ENCODE data around the gene MALSU1. TPM values are rescaled to one million over a fixed set of nuclear protein-coding genes. Genes with fewer than 3 reads are reported as not detected.

Gene MALSU1
- total RNA-seq: 10 to 100 TPM; 23.4 to 31.8 (median 26.3) TPM
- 40.0 TPM for total RNA-seq (2013)

- WGBS (ENCODE audit: insufficient coverage): under 1% methylated on average over 57 of the region's 59 CpGs
- ATAC-seq (peak; percentile 99 to 100 (median 99)), DNase-seq (peak; percentile 96 to 100)
- Mint-ChIP-seq H3K27ac (peak within 1 kb of the TSS; percentile 89 to 95), H3K4me3 (peak within 1 kb of the TSS; percentile 84), H3K9me3 (no peaks in the 10 kb centered on the region), H3K27me3 (ENCODE audit: low read depth in 2 of 2) (peaks cover 0 to 7% of the 10 kb centered on the region in 2 donors), H3K4me1 (peaks cover 38 to 44% of the 10 kb centered on the region in 2 donors), H3K36me3 (peaks cover 7% of the 10 kb centered on the region)
- Histone ChIP-seq H3K36me3 (ENCODE audit: control insufficient read depth, insufficient read depth, low read length) (peaks cover 6% of the 10 kb centered on the region), H3K4me1 (ENCODE audit: control insufficient read depth, insufficient read depth, low read length) (peaks cover 17% of the 10 kb centered on the region), H3K27ac (ENCODE audit: low read length) (peak within 1 kb of the TSS; percentile 83), H3K9me3 (ENCODE audit: control insufficient read depth, insufficient read depth, low read length) (no peaks in the 10 kb centered on the region), H3K27me3 (ENCODE audit: control insufficient read depth, insufficient read depth, low read length) (no peaks in the 10 kb centered on the region), H3K4me3 (ENCODE audit: low read length) (peak within 1 kb of the TSS; percentile 94)
- intact Hi-C loops (cut with micrococcal nuclease): loop anchor here (1.0 kb wide), 3 partner anchors 47 to 233 kb away; partner anchors contain the start of gene NUP42
- TF ChIP-seq CTCF (IDR thresholded peaks at IDR 0.05): no peak
These were observed at the start of gene MALSU1 for GRCh38 chr7:23298885-23299769. MALSU1 (plus strand) TSS chr7:23299339; CDS start chr7:23299353, 14 bp downstream.

GRCh38 chr7:23249486-23249885, 49.7 kb upstream of the MALSU1 start:
- Histone ChIP-seq H3K4me3 (ENCODE audit: low read length) (no peak overlapping the region), H3K27ac (ENCODE audit: low read length) (no peak overlapping the region), H3K4me1 (ENCODE audit: control insufficient read depth, insufficient read depth, low read length) (peaks cover 6% of the 10 kb centered on the region), H3K36me3 (ENCODE audit: control insufficient read depth, insufficient read depth, low read length) (no peaks in the 10 kb centered on the region), H3K27me3 (ENCODE audit: control insufficient read depth, insufficient read depth, low read length) (peaks cover 18% of the 10 kb centered on the region), H3K9me3 (ENCODE audit: control insufficient read depth, insufficient read depth, low read length) (no peaks in the 10 kb centered on the region)
- Mint-ChIP-seq H3K4me3 (no peak overlapping the region), H3K9me3 (peaks cover 0 to 2% of the 10 kb centered on the region in 2 donors), H3K36me3 (no peaks in the 10 kb centered on the region), H3K27ac (no peak overlapping the region), H3K27me3 (ENCODE audit: low read depth in 2 of 2) (peaks cover 39 to 74% of the 10 kb centered on the region in 2 donors), H3K4me1 (no peaks in the 10 kb centered on the region)
- no peak for ATAC-seq
- no peak for DNase-seq
- TF ChIP-seq CTCF (IDR thresholded peaks at IDR 0.05): no peak
- intact Hi-C loops (cut with micrococcal nuclease): no loop called here

GRCh38 chr7:23254051-23254681, 45.0 kb upstream of the MALSU1 start:
- H3K36me3 ChIP-seq (ENCODE audit: control insufficient read depth, insufficient read depth, low read length): no peaks in the 10 kb centered on the region

More at GRCh38 chr7:23254051-23254681, 45.0 kb upstream of the MALSU1 start:
- H3K9me3 ChIP-seq (ENCODE audit: control insufficient read depth, insufficient read depth, low read length): no peaks in the 10 kb centered on the region
- Mint-ChIP-seq H3K27me3 (ENCODE audit: low read depth in 2 of 2) (peaks cover 30 to 44% of the 10 kb centered on the region in 2 donors), H3K4me1 (no peaks in the 10 kb centered on the region), H3K27ac (no peak overlapping the region), H3K4me3 (no peak overlapping the region), H3K36me3 (no peaks in the 10 kb centered on the region), H3K9me3 (peaks cover 0 to 2% of the 10 kb centered on the region in 2 donors)
- intact Hi-C loops (cut with micrococcal nuclease): no loop called here
- H3K4me1 ChIP-seq (ENCODE audit: control insufficient read depth, insufficient read depth, low read length): no peaks in the 10 kb centered on the region
- WGBS (ENCODE audit: insufficient coverage): 78% methylated on average over 7 of the region's 7 CpGs
- H3K27ac ChIP-seq (ENCODE audit: low read length): no peak overlapping the region
- no peak for DNase-seq
- peaks cover 2% of the 10 kb centered on the region for H3K27me3 ChIP-seq (ENCODE audit: control insufficient read depth, insufficient read depth, low read length)
- ATAC-seq: no peak
- H3K4me3 ChIP-seq (ENCODE audit: low read length): no peak overlapping the region
- no peak for TF ChIP-seq CTCF (IDR thresholded peaks at IDR 0.05)
